Liver (tissue), 9 donors: ENCODE data around the gene FBXL15. TPM values are rescaled to one million over a fixed set of nuclear protein-coding genes. Genes with fewer than 3 reads are reported as not detected.
A peak's percentile ranks its signal among the peaks of the same experiment; 100 is the strongest.

Source experiments
- DNase-seq: peaks from one replicate; pipeline ENCODE4 v3.0.0-alpha.2; 2017; ENCODE audit warnings: low spot score
- H3K27ac ChIP-seq, 2 donors: one replicate each; pipeline ENCODE4 v1.7.0; 2013; ENCODE audit warnings: inconsistent platforms in 2 of 2, low read length in 2 of 2, control low read depth in 1 of 2, low read depth in 1 of 2, mild to moderate bottlenecking in 1 of 2
- H3K27me3 ChIP-seq, 4 donors: one replicate each; pipeline versions ENCODE4 v1.6.1 to v1.7.0; 2013; ENCODE audit warnings: low read length in 3 of 4, inconsistent platforms in 1 of 4, mild to moderate bottlenecking in 1 of 4, moderate library complexity in 1 of 4; ENCODE audit not compliant: control insufficient read depth in 4 of 4, insufficient read depth in 4 of 4
- H3K36me3 ChIP-seq, 4 donors: one replicate each; pipeline versions ENCODE4 v1.6.1 to v1.7.0; 2013; ENCODE audit warnings: low read length in 3 of 4, mild to moderate bottlenecking in 3 of 4, low read depth in 1 of 4, moderate library complexity in 1 of 4; ENCODE audit not compliant: control insufficient read depth in 4 of 4, insufficient read depth in 3 of 4
- H3K4me1 ChIP-seq, 4 donors: one replicate each; pipeline versions ENCODE4 v1.6.1 to v1.7.0; 2013; ENCODE audit warnings: low read length in 3 of 4, mild to moderate bottlenecking in 3 of 4, moderate library complexity in 1 of 4; ENCODE audit not compliant: control insufficient read depth in 4 of 4, insufficient read depth in 4 of 4
- H3K4me3 ChIP-seq, 3 donors: one replicate each; pipeline versions ENCODE4 v1.6.1 to v1.7.0; 2013; ENCODE audit warnings: low read length in 3 of 3, control low read depth in 1 of 3, low read depth in 1 of 3, mild to moderate bottlenecking in 1 of 3
- H3K9ac ChIP-seq, 2 donors: one replicate each; pipeline ENCODE4 v1.7.0; 2013; ENCODE audit warnings: low read length in 2 of 2, mild to moderate bottlenecking in 2 of 2, moderate library complexity in 2 of 2, control low read depth in 1 of 2, low read depth in 1 of 2
- H3K9me3 ChIP-seq, 4 donors: one replicate each; pipeline versions ENCODE4 v1.6.1 to v1.7.0; 2013; ENCODE audit warnings: low read length in 3 of 4; ENCODE audit not compliant: control insufficient read depth in 4 of 4
- ATF3 ChIP-seq: IDR thresholded peaks from 2 replicates; pipeline ENCODE4 v1.6.1; 2016; ENCODE audit warnings: antibody characterized with exemption
- CTCF ChIP-seq: fragments of 150-350 bp; IDR thresholded peaks from 2 replicates; pipeline ENCODE4 v1.5.1; 2017; ENCODE audit warnings: improper control_type of control experiment, low read depth, low read length; ENCODE audit not compliant: missing input control
- EGR1 ChIP-seq, 2 donors: IDR thresholded peaks; 2 replicates each; pipeline ENCODE4 v1.6.1; 2016 to 2018; ENCODE audit warnings: antibody characterized with exemption in 2 of 2, low read depth in 2 of 2
- FOXA1 ChIP-seq: IDR thresholded peaks from 2 replicates; pipeline ENCODE4 v1.6.1; 2016; ENCODE audit warnings: antibody characterized with exemption
- FOXA2 ChIP-seq: IDR thresholded peaks from 2 replicates; pipeline ENCODE4 v1.6.1; 2016; ENCODE audit warnings: antibody characterized with exemption
- HNF4A ChIP-seq, 2 donors: conservative IDR thresholded peaks; 2 replicates each; pipeline ENCODE4 v1.6.1; 2016; ENCODE audit warnings: antibody characterized with exemption in 2 of 2, mild to moderate bottlenecking in 2 of 2
- HNF4G ChIP-seq: IDR thresholded peaks from 2 replicates; pipeline ENCODE4 v1.6.1; 2016; ENCODE audit warnings: antibody characterized with exemption
- JUND ChIP-seq, 2 donors: IDR thresholded peaks; 2 replicates each; pipeline ENCODE4 v1.6.1; 2016; ENCODE audit warnings: antibody characterized with exemption in 2 of 2
- NR2F2 ChIP-seq: IDR thresholded peaks from 2 replicates; pipeline ENCODE4 v1.6.1; 2016; ENCODE audit warnings: antibody characterized with exemption
- RAD21 ChIP-seq, 2 donors: IDR thresholded peaks; 2 replicates each; pipeline ENCODE4 v1.6.1; 2016; ENCODE audit warnings: antibody characterized with exemption in 2 of 2, mild to moderate bottlenecking in 2 of 2
- RXRA ChIP-seq, 2 donors: IDR thresholded peaks; 2 replicates each; pipeline ENCODE4 v1.6.1; 2017 to 2018; ENCODE audit warnings: antibody characterized with exemption in 2 of 2, mild to moderate bottlenecking in 1 of 2
- SP1 ChIP-seq: IDR thresholded peaks from 2 replicates; pipeline ENCODE4 v1.6.1; 2018; ENCODE audit warnings: antibody characterized with exemption, mild to moderate bottlenecking
- TAF1 ChIP-seq: conservative IDR thresholded peaks from 2 replicates; pipeline ENCODE4 v1.6.1; 2016; ENCODE audit warnings: antibody characterized with exemption, mild to moderate bottlenecking
- YY1 ChIP-seq: IDR thresholded peaks from 2 replicates; pipeline ENCODE4 v1.6.1; 2016; ENCODE audit warnings: antibody characterized with exemption, mild to moderate bottlenecking
- WGBS: extraction: QIAGEN DNeasy Blood & Tissue Kit; methylation state at CpG from one replicate; pipeline ENCODE4 v1.1.7; 2013; 5-methylcytosine and 5-hydroxymethylcytosine counted together
- polyA plus RNA-seq, 2 donors: library from polyadenylated mRNA; stranded (reverse) in 1 of 2; unstranded in 1 of 2; fragments of 200-250 nt in 1 of 2; fragments of >200 nt in 1 of 2; fragmentation: Nextera tagmentation in 1 of 2; extraction: Ambion mirVana in 1 of 2; gene quantifications; one replicate each; pipeline versions ENCODE4 v1.2.1 to v1.2.3, GENCODE V29; 2013 to 2015
- total RNA-seq, 2 donors: library from RNA; depleted of rRNA; stranded (reverse); fragments of >200 nt; gene quantifications; one replicate each; pipeline ENCODE4 v1.2.3, GENCODE V29; 2014
- TF ChIP-seq, protein P1 (sequence below): IDR thresholded peaks from 2 replicates; pipeline ENCODE4 v1.6.1; 2016; ENCODE audit warnings: antibody characterized with exemption, mild to moderate bottlenecking
- TF ChIP-seq, protein P2 (sequence below): IDR thresholded peaks from 2 replicates; pipeline ENCODE4 v1.6.1; 2016; ENCODE audit warnings: antibody characterized with exemption
- TF ChIP-seq, protein P3 (sequence below): IDR thresholded peaks from 2 replicates; pipeline ENCODE4 v1.6.1; 2016; ENCODE audit warnings: antibody characterized with exemption
- donor health status: healthy.
- donor health status: healthy.
- donor health status: healthy.
- donor health status: healthy.
- donor health status: healthy.

The FBXL15 gene
- total and polyA plus RNA-seq, 4 donors: 4.4 to 14.4 (median 10.0) TPM

- H3K27ac ChIP-seq: no peak overlapping the region
- no peak overlapping the region for H3K9ac ChIP-seq
- peaks cover 0 to 3% (median 2%) of the 10 kb centered on the region in 4 donors for H3K36me3 ChIP-seq
- no peak overlapping the region for H3K4me3 ChIP-seq
- H3K4me1 ChIP-seq: peaks cover 0 to 16% (median 12%) of the 10 kb centered on the region in 4 donors
- 83% methylated on average over 8 of the region's 8 CpGs for WGBS
- H3K9me3 ChIP-seq: no peaks in the 10 kb centered on the region
- TF ChIP-seq HNF4A (conservative IDR thresholded peaks at IDR 0.05): no peak
- no peak for DNase-seq
- no peaks in the 10 kb centered on the region for H3K27me3 ChIP-seq
Observed at GRCh38 chr10:102429468-102429867, 8.8 kb downstream of the FBXL15 start.

- 32% methylated on average over 4 of the region's 4 CpGs for WGBS
- Histone ChIP-seq H3K9me3 (no peaks in the 10 kb centered on the region), H3K9ac (peak overlapping the region; percentile 83 to 99), H3K4me1 (peaks cover 0 to 31% (median 24%) of the 10 kb centered on the region in 4 donors), H3K27me3 (no peaks in the 10 kb centered on the region), H3K4me3 (peak overlapping the region; percentile 74 to 81 (median 76)), H3K27ac (peak overlapping the region; percentile 28 to 66), H3K36me3 (peaks cover 0 to 3% (median 0%) of the 10 kb centered on the region in 4 donors)
- no peak for DNase-seq
- TF ChIP-seq ATF3 (no peak), HNF4G (no peak), RXRA (IDR thresholded peaks at IDR 0.05) (no peak), NR2F2 (no peak)
Observed at GRCh38 chr10:102431452-102432124, 11.0 kb downstream of the FBXL15 start.

DNA sequence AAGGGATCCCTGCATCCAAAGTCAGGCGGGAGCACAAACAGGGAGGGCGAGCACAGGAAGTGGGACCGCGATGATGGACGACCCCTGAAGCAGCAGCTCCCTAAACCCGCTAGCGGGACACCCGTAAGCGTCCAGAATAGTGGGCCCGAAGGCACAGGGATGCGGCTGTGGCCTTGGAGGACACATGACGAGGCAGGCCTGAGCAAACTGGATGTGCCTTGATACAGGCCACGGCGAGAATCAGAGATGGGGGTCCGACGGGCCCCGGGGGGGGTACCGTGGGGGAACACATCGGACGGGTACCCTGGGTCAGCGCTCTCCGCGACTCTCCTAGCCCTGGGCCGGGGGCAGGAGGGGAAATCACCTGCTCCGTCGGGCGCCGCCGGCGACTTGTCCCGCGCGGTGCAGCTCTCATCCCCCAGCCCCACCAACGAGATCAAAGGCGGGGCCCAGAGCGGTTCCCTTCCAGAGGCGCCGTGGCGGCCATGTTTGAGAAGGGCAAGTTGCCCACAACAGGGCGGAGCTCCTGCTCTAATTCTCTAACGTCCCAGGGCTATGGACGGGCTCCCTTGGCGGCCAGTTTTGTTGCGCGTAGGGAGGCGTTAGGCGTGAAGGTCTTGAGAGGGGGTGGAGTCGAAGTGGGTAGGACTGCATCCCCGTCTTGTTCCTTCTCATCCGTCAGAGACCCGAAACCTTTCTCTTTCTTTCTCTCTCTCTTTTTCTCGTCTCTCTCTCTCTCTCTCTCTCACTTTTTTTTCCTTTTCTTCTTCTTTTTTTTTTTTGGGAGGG, 11.7 kb downstream of the FBXL15 start, which contains the start of gene CUEDC2:
Gene CUEDC2 (minus strand): TSS at position 413 of the 789 bp plus-strand sequence. CDS start 7,386 bp downstream, outside the sequence.
- peaks cover 0 to 3% (median 0%) of the 10 kb centered on the region in 4 donors for H3K36me3 ChIP-seq
- H3K9ac ChIP-seq: peak within 1 kb of the TSS; percentile 83 to 99
- H3K4me1 ChIP-seq: peaks cover 0 to 35% (median 26%) of the 10 kb centered on the region in 4 donors
- peak; percentile 99 for DNase-seq
- H3K27ac ChIP-seq: peak within 1 kb of the TSS; percentile 28 to 66
- no peaks in the 10 kb centered on the region for H3K9me3 ChIP-seq
- H3K4me3 ChIP-seq: peak within 1 kb of the TSS; percentile 74 to 81 (median 76)
- under 1% methylated on average over 52 of the region's 52 CpGs for WGBS
- H3K27me3 ChIP-seq: no peaks in the 10 kb centered on the region
- TF ChIP-seq HNF4A (conservative IDR thresholded peaks at IDR 0.05) (peak; percentile 45 to 48), HNF4G (no peak), RXRA (IDR thresholded peaks at IDR 0.05) (peak; percentile 38 to 46), FOXA1 (no peak), RAD21 (IDR thresholded peaks at IDR 0.05) (peak; percentile 28 to 46), YY1 (peak; percentile 100), ATF3 (peak; percentile 31), FOXA2 (no peak), TAF1 (no peak), NR2F2 (no peak), CTCF (no peak), SP1 (peak; percentile 81), EGR1 (IDR thresholded peaks at IDR 0.05; ENCODE audit: low read depth in 2 of 2) (peak in 1 of 2 donors; percentile 41), JUND (IDR thresholded peaks at IDR 0.05) (peak in 1 of 2 donors; percentile 11)
- TF ChIP-seq, protein P1, sequence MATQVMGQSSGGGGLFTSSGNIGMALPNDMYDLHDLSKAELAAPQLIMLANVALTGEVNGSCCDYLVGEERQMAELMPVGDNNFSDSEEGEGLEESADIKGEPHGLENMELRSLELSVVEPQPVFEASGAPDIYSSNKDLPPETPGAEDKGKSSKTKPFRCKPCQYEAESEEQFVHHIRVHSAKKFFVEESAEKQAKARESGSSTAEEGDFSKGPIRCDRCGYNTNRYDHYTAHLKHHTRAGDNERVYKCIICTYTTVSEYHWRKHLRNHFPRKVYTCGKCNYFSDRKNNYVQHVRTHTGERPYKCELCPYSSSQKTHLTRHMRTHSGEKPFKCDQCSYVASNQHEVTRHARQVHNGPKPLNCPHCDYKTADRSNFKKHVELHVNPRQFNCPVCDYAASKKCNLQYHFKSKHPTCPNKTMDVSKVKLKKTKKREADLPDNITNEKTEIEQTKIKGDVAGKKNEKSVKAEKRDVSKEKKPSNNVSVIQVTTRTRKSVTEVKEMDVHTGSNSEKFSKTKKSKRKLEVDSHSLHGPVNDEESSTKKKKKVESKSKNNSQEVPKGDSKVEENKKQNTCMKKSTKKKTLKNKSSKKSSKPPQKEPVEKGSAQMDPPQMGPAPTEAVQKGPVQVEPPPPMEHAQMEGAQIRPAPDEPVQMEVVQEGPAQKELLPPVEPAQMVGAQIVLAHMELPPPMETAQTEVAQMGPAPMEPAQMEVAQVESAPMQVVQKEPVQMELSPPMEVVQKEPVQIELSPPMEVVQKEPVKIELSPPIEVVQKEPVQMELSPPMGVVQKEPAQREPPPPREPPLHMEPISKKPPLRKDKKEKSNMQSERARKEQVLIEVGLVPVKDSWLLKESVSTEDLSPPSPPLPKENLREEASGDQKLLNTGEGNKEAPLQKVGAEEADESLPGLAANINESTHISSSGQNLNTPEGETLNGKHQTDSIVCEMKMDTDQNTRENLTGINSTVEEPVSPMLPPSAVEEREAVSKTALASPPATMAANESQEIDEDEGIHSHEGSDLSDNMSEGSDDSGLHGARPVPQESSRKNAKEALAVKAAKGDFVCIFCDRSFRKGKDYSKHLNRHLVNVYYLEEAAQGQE: peak; percentile 87
- TF ChIP-seq, protein P2, sequence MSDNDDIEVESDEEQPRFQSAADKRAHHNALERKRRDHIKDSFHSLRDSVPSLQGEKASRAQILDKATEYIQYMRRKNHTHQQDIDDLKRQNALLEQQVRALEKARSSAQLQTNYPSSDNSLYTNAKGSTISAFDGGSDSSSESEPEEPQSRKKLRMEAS: peak; percentile 71
- TF ChIP-seq, protein P3, sequence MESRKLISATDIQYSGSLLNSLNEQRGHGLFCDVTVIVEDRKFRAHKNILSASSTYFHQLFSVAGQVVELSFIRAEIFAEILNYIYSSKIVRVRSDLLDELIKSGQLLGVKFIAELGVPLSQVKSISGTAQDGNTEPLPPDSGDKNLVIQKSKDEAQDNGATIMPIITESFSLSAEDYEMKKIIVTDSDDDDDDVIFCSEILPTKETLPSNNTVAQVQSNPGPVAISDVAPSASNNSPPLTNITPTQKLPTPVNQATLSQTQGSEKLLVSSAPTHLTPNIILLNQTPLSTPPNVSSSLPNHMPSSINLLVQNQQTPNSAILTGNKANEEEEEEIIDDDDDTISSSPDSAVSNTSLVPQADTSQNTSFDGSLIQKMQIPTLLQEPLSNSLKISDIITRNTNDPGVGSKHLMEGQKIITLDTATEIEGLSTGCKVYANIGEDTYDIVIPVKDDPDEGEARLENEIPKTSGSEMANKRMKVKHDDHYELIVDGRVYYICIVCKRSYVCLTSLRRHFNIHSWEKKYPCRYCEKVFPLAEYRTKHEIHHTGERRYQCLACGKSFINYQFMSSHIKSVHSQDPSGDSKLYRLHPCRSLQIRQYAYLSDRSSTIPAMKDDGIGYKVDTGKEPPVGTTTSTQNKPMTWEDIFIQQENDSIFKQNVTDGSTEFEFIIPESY: peak; percentile 96
